Kidney glomerular epithelial cell (primary cell): ENCODE results near the gene SOBP.

ENCODE experiments used
- DNase-seq: peaks from one replicate; lab custom pipeline; 2025; lab: John Stamatoyannopoulos, UW

SOBP gene

GRCh38 chr6:107523794-107524193 is 33.9 kb downstream of the SOBP start:
- DNase-seq, result no peak

- peak; percentile 19 for DNase-seq
Observed at GRCh38 chr6:107524626-107525025, 34.7 kb downstream of the SOBP start.

GRCh38 chr6:107531868-107532267 is 42.0 kb downstream of the SOBP start:
- no peak for DNase-seq

- no peak for DNase-seq
Observed at GRCh38 chr6:107532706-107533105, 42.8 kb downstream of the SOBP start.

GRCh38 chr6:107533415-107534059 is 43.6 kb downstream of the SOBP start:
- DNase-seq, result no peak

GRCh38 chr6:107534571-107535141 is 44.7 kb downstream of the SOBP start:
- DNase-seq, result no peak

GRCh38 chr6:107535626-107536025 is 45.7 kb downstream of the SOBP start:
- no peak for DNase-seq

GRCh38 chr6:107536180-107536961 is 46.5 kb downstream of the SOBP start:
- DNase-seq, result no peak

GRCh38 chr6:107537559-107537958 is 47.6 kb downstream of the SOBP start:
- no peak for DNase-seq

- no peak for DNase-seq
Observed at GRCh38 chr6:107538856-107539387, 49.0 kb downstream of the SOBP start.

GRCh38 chr6:107539409-107539808 is 49.5 kb downstream of the SOBP start:
- DNase-seq, result peak; percentile 42

GRCh38 chr6:107539849-107540464 is 50.0 kb downstream of the SOBP start:
- DNase-seq, result no peak

- no peak for DNase-seq
Observed at GRCh38 chr6:107540465-107540857, 50.5 kb downstream of the SOBP start.

- no peak for DNase-seq
Observed at GRCh38 chr6:107542192-107542668, 52.3 kb downstream of the SOBP start.

GRCh38 chr6:107543088-107543487 is 53.2 kb downstream of the SOBP start:
- no peak for DNase-seq

- DNase-seq, result no peak
Observed at GRCh38 chr6:107543567-107543966, 53.6 kb downstream of the SOBP start.

GRCh38 chr6:107545763-107546162 is 55.8 kb downstream of the SOBP start:
- DNase-seq, result no peak

GRCh38 chr6:107546691-107547450 is 57.0 kb downstream of the SOBP start:
- no peak for DNase-seq

GRCh38 chr6:107547451-107547840 is 57.5 kb downstream of the SOBP start:
- no peak for DNase-seq

- no peak for DNase-seq
Observed at GRCh38 chr6:107550241-107550840, 60.4 kb downstream of the SOBP start.

GRCh38 chr6:107550906-107551305 is 61.0 kb downstream of the SOBP start:
- no peak for DNase-seq
